Fibroblast of skin of right biceps (primary cell): ENCODE data around the gene FOSB.

ENCODE experiments used
- DNase-seq: peaks from one replicate; pipeline ENCODE4 v3.0.0-alpha.2; 2013

Gene FOSB

GRCh38 chr19:45469132-45469944 is 1.5 kb downstream of the FOSB start:
- DNase-seq: peak; percentile 97

- peak; percentile 80 for DNase-seq
These were observed 2.4 kb downstream of the FOSB start for GRCh38 chr19:45469945-45470761.

- DNase-seq: no peak
These were observed 2.9 kb downstream of the FOSB start for GRCh38 chr19:45470762-45471081.

GRCh38 chr19:45471111-45471930 is 3.5 kb downstream of the FOSB start:
- DNase-seq: no peak

GRCh38 chr19:45471931-45472562 is 4.3 kb downstream of the FOSB start:
- DNase-seq: no peak

- no peak for DNase-seq
These were observed 5.0 kb downstream of the FOSB start for GRCh38 chr19:45472563-45473366.

- DNase-seq: no peak
These were observed 5.5 kb downstream of the FOSB start for GRCh38 chr19:45473367-45473681.

GRCh38 chr19:45473682-45474605 is 6.1 kb downstream of the FOSB start:
- DNase-seq: no peak

- DNase-seq: no peak
These were observed 7.1 kb downstream of the FOSB start for GRCh38 chr19:45474606-45475521.

GRCh38 chr19:45475537-45476291 is 7.9 kb downstream of the FOSB start:
- no peak for DNase-seq

GRCh38 chr19:45476304-45476703 is 8.5 kb downstream of the FOSB start:
- DNase-seq: no peak

- DNase-seq: no peak
These were observed 9.4 kb downstream of the FOSB start for GRCh38 chr19:45477186-45477585.

- DNase-seq: peak; percentile 89
These were observed 10.1 kb downstream of the FOSB start for GRCh38 chr19:45477713-45478453.

GRCh38 chr19:45478454-45479238 is 10.8 kb downstream of the FOSB start:
- DNase-seq: peak; percentile 95

- DNase-seq: no peak
These were observed 15.2 kb downstream of the FOSB start for GRCh38 chr19:45483033-45483432.

- DNase-seq: no peak
These were observed 16.6 kb downstream of the FOSB start for GRCh38 chr19:45484273-45484945.
